GM06990 (cell line): ENCODE data around the gene PIGX.

Experiments used
- DNase-seq: peaks from one replicate; pipeline ENCODE4 v3.0.0-alpha.2; 2011; ENCODE audit not compliant: insufficient read length; ENCODE audit errors: extremely low read depth
- H3K27me3 ChIP-seq: replicated peaks from 2 replicates; pipeline ENCODE4 v1.6.0; 2011; ENCODE audit warnings: low read length; ENCODE audit not compliant: control insufficient read depth, insufficient read depth
- H3K36me3 ChIP-seq: 2 replicates; pipeline ENCODE4 v1.5.1; 2011; ENCODE audit warnings: low read length; ENCODE audit not compliant: control insufficient read depth, insufficient read depth
- H3K4me3 ChIP-seq: replicated peaks from 2 replicates; pipeline ENCODE4 v1.5.1; 2011; ENCODE audit warnings: low read depth, mild to moderate bottlenecking, control low read depth, low read length
- TF ChIP-seq, protein P1 (sequence below): IDR thresholded peaks from 2 replicates; pipeline ENCODE4 v1.5.1; 2011; ENCODE audit warnings: low read length, control low read depth, mild to moderate bottlenecking, inconsistent platforms; ENCODE audit not compliant: insufficient read depth, poor library complexity, severe bottlenecking

The PIGX gene

DNA sequence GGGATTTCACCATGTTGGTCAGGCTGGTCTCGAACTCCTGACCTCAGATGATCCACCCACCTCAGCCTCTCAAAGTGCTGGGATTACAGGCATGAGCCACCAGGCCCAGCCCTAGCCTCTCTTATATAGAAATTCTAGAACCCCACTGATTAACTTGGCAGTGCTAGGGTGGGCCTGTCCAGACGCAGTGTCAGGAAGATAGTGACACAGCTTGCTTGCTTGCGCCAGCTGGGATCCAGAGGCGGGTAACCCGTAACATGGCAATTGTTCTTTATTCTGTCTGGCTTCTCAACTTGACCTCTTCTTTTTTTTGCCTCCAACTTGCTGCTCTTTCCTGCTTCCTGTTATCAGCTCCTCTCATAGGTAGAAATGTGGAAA, 16.3 kb upstream of the PIGX start:
- no peaks in the 10 kb centered on the region for H3K27me3 ChIP-seq
- TF ChIP-seq, protein P1, sequence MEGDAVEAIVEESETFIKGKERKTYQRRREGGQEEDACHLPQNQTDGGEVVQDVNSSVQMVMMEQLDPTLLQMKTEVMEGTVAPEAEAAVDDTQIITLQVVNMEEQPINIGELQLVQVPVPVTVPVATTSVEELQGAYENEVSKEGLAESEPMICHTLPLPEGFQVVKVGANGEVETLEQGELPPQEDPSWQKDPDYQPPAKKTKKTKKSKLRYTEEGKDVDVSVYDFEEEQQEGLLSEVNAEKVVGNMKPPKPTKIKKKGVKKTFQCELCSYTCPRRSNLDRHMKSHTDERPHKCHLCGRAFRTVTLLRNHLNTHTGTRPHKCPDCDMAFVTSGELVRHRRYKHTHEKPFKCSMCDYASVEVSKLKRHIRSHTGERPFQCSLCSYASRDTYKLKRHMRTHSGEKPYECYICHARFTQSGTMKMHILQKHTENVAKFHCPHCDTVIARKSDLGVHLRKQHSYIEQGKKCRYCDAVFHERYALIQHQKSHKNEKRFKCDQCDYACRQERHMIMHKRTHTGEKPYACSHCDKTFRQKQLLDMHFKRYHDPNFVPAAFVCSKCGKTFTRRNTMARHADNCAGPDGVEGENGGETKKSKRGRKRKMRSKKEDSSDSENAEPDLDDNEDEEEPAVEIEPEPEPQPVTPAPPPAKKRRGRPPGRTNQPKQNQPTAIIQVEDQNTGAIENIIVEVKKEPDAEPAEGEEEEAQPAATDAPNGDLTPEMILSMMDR = no peak
- no peaks in the 10 kb centered on the region for H3K36me3 ChIP-seq
- DNase-seq = no peak
- no peak overlapping the region for H3K4me3 ChIP-seq

DNA sequence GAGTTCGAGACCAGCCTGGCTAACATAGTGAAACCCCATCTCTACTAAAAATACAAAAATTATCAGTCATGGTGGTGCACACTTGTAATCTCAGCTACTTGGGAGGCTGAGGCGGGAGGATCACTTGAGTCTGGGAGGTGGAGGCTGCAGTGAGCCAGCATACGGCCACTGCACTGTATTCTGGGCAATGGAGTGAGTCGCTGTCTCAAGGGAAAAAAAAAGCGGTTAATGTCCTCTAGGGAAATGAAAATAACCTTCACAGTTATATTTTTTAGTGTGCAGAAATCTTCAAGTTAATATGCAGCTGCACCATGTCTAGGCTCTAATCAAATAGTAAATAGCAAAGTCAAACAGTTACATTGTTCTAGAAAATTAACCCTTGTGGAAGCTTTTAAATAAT, 14.9 kb upstream of the PIGX start:
- H3K4me3 ChIP-seq = no peak overlapping the region
- H3K36me3 ChIP-seq = no peaks in the 10 kb centered on the region
- TF ChIP-seq, protein P1 = no peak
- no peaks in the 10 kb centered on the region for H3K27me3 ChIP-seq
- no peak for DNase-seq

DNA sequence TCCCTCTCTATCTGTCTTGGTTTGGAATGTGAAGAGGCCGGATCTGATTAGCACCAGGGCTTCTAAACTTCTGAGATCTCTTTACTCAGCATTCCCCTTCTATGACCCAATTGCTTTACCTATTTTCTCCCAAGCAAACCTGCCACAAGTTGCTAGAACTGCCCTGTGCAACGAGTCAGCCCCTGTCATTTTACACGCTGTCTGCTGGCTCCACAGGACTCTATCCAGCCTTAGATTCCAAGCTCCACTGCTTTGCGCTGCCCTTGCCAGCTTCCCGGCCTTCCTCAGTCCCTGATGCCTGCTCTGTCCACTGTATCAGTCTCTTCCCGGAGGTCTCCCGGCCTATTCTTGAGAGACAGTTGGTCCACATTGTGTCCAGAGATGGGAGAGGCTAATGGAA, 12.4 kb upstream of the PIGX start:
- Histone ChIP-seq H3K4me3 (no peak overlapping the region), H3K36me3 (no peaks in the 10 kb centered on the region), H3K27me3 (no peaks in the 10 kb centered on the region)
- TF ChIP-seq, protein P1 = no peak
- DNase-seq = no peak

DNA sequence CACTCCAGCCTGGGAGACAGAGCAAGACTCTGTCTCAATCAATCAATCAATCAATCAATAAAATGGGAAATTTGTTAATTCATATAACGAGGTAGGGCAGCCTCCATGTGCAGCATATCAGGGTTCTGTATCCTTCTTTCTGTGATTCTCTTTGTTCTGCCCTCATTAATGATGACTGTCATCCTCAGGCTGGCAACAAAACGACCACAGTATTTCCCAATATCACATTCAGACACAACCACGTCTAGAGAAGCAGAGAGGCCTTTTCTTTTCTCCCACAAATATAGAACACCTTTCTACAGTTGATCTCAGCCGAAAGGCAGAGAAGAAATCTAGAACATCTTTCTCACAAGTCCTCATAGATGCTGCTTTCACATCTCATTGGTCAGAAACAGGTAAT, 11.4 kb upstream of the PIGX start:
- no peak for DNase-seq

DNA sequence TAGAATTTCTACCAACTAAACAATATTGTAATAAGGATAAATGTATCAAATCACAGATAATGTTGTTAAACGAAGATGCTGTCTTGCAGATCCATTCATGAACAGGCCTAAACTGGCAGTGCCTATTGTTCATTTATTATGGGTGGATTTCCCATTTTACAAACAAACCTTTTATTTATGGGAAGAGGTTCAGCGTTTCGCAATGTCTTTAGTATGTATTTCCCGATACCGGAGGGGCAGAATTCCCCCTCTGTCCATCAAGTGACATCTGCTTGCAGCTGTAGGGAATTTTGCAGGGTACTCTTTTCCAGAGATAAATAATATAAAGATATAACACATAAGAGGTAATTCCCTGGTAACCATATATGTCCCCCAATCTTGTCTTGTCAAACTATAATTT, 5.8 kb upstream of the PIGX start:
- H3K36me3 ChIP-seq = no peaks in the 10 kb centered on the region
- TF ChIP-seq, protein P1 = no peak
- no peaks in the 10 kb centered on the region for H3K27me3 ChIP-seq
- no peak for DNase-seq
- H3K4me3 ChIP-seq = no peak overlapping the region

More for the DNA sequence above, 11.4 kb upstream of the PIGX start:
- TF ChIP-seq, protein P1 = no peak
- no peaks in the 10 kb centered on the region for H3K36me3 ChIP-seq
- no peak overlapping the region for H3K4me3 ChIP-seq
- H3K27me3 ChIP-seq = no peaks in the 10 kb centered on the region

DNA sequence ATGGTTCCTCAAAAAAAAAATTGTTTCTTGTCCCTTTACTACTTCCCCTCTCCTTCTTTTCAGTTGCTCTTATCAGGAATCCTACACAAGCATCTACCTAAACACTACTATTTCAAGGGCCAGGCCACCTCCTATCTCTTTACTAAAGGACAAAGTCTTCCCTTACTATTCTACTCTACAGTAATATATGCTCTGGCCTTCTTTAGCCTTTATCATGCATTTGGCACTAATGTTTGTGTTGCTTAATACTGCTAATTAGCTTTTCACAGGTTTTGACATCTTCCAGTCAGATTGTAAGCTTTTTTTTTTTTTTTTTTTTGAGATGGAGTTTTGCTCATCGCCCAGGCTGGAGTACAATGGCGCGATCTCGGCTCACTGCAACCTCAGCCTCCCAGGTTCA, 5.4 kb upstream of the PIGX start:
- Histone ChIP-seq H3K27me3 (no peaks in the 10 kb centered on the region), H3K36me3 (no peaks in the 10 kb centered on the region), H3K4me3 (no peak overlapping the region)
- no peak for DNase-seq
- TF ChIP-seq, protein P1 = no peak
